WTC11 (cell line): Measurements from ENCODE around the gene FAM13C. TPM values are rescaled to one million over a fixed set of nuclear protein-coding genes. Genes with fewer than 3 reads are reported as not detected.

ENCODE experiments used
- ATAC-seq: fragments of 200-7000 bp; cut with Tn5 transposase; 2 replicates; pipeline ENCODE4 v1.10.0; 2021; ENCODE audit warnings: mild to moderate bottlenecking, moderate library complexity
- CTCF ChIA-PET: fragments of 300-600 bp; sonication (Branson Sonifier 250); formaldehyde crosslinking; loops from one replicate; lab custom pipeline; 2021; ENCODE audit warnings: antibody characterized with exemption; lab: Charles Lee
- POLR2A ChIA-PET: fragments of 350-600 bp; sonication (Branson Sonifier 250); formaldehyde crosslinking; loops from one replicate; lab custom pipeline; 2021; ENCODE audit warnings: antibody characterized with exemption; lab: Charles Lee
- DNase-seq: peaks from one replicate; pipeline ENCODE4 v3.0.0; 2021; ENCODE audit warnings: low spot score
- H3K27ac Mint-ChIP-seq: 2 replicates; pipeline ENCODE4 v1.8.0; 2021; ENCODE audit warnings: mixed read lengths
- H3K27me3 Mint-ChIP-seq: 2 replicates; pipeline ENCODE4 v1.8.0; 2021; ENCODE audit warnings: low read depth, mild to moderate bottlenecking, moderate library complexity, mixed read lengths
- H3K36me3 Mint-ChIP-seq: 2 replicates; pipeline ENCODE4 v1.8.0; 2021; ENCODE audit warnings: mixed read lengths
- H3K4me1 Mint-ChIP-seq: 2 replicates; pipeline ENCODE4 v1.8.0; 2022; ENCODE audit warnings: mixed read lengths
- H3K4me3 Mint-ChIP-seq: 2 replicates; pipeline ENCODE4 v1.8.0; 2021; ENCODE audit warnings: mild to moderate bottlenecking, moderate library complexity, mixed read lengths
- H3K9me3 Mint-ChIP-seq: 2 replicates; pipeline ENCODE4 v1.8.0; 2021; ENCODE audit warnings: mixed read lengths
- CREM ChIP-seq: sonication (generic); formaldehyde crosslinking; IDR thresholded peaks from 2 replicates; pipeline ENCODE4 v1.8.1; 2022; ENCODE audit warnings: mild to moderate bottlenecking, missing genetic modification reagents, moderate library complexity
- ELF4 ChIP-seq: sonication (generic); formaldehyde crosslinking; IDR thresholded peaks from 2 replicates; pipeline ENCODE4 v1.8.1; 2022; ENCODE audit warnings: low read depth, mild to moderate bottlenecking, moderate library complexity, missing genetic modification reagents
- FOXJ3 ChIP-seq: sonication (generic); formaldehyde crosslinking; IDR thresholded peaks from 2 replicates; pipeline ENCODE4 v1.9.0; 2021; ENCODE audit warnings: missing genetic modification reagents, mild to moderate bottlenecking, borderline replicate concordance
- FOXK1 ChIP-seq: sonication (generic); formaldehyde crosslinking; IDR thresholded peaks from 2 replicates; pipeline ENCODE4 v1.8.0; 2022; ENCODE audit warnings: mild to moderate bottlenecking, moderate library complexity, missing genetic modification reagents
- GABPB1 ChIP-seq: sonication (generic); formaldehyde crosslinking; IDR thresholded peaks from 2 replicates; pipeline ENCODE4 v1.8.1; 2023; ENCODE audit warnings: mild to moderate bottlenecking, missing genetic modification reagents
- HMGA2 ChIP-seq: fragments of 250-450 bp; sonication (Bioruptor Pico); IDR thresholded peaks from 2 replicates; pipeline ENCODE4 v1.4.0; 2021; ENCODE audit warnings: mild to moderate bottlenecking, moderate library complexity
- JAZF1 ChIP-seq: fragments of 250-450 bp; sonication (Bioruptor Pico); IDR thresholded peaks from 2 replicates; pipeline ENCODE4 v1.9.0; 2021; ENCODE audit warnings: moderate library complexity, mild to moderate bottlenecking, inconsistent platforms
- MXD4 ChIP-seq: fragments of 250-450 bp; sonication (Bioruptor Pico); IDR thresholded peaks from 2 replicates; pipeline ENCODE4 v1.8.0; 2021; ENCODE audit warnings: mild to moderate bottlenecking, moderate library complexity, borderline replicate concordance
- NR2C2 ChIP-seq: sonication (generic); formaldehyde crosslinking; IDR thresholded peaks from 2 replicates; pipeline ENCODE4 v1.8.0; 2022; ENCODE audit warnings: mild to moderate bottlenecking, missing genetic modification reagents
- NR3C1 ChIP-seq: sonication (generic); formaldehyde crosslinking; conservative IDR thresholded peaks from 2 replicates; pipeline ENCODE4 v1.8.1; 2023; ENCODE audit warnings: low read depth, mild to moderate bottlenecking, missing genetic modification reagents
- RELA ChIP-seq: sonication (generic); formaldehyde crosslinking; IDR thresholded peaks from 2 replicates; pipeline ENCODE4 v1.8.1; 2022; ENCODE audit warnings: missing genetic modification reagents, mild to moderate bottlenecking, borderline replicate concordance
- SOX15 ChIP-seq: fragments of 250-450 bp; sonication (Bioruptor Pico); IDR thresholded peaks from 2 replicates; pipeline ENCODE4 v1.9.0; 2021; ENCODE audit warnings: mild to moderate bottlenecking
- TEAD4 ChIP-seq: sonication (generic); formaldehyde crosslinking; IDR thresholded peaks from 2 replicates; pipeline ENCODE4 v1.8.0; 2022; ENCODE audit warnings: mild to moderate bottlenecking, missing genetic modification reagents
- ZBTB21 ChIP-seq: sonication (generic); formaldehyde crosslinking; IDR thresholded peaks from 2 replicates; pipeline ENCODE4 v1.8.1; 2023; ENCODE audit warnings: mild to moderate bottlenecking, missing genetic modification reagents, borderline replicate concordance
- ZNF219 ChIP-seq: sonication (generic); formaldehyde crosslinking; IDR thresholded peaks from 2 replicates; pipeline ENCODE4 v1.8.0; 2023; ENCODE audit warnings: missing genetic modification reagents, mild to moderate bottlenecking, borderline replicate concordance
- ZNF396 ChIP-seq: fragments of 250-450 bp; sonication (Bioruptor Pico); IDR thresholded peaks from 2 replicates; pipeline ENCODE4 v1.8.0; 2021; ENCODE audit warnings: mild to moderate bottlenecking, moderate library complexity, borderline replicate concordance
- total RNA-seq: library from RNA; stranded (reverse); gene quantifications from 3 replicates; pipeline ENCODE4 v1.2.3, GENCODE V29; 2021
- TF ChIP-seq, protein P1 (sequence below): fragments of 250-450 bp; sonication (Bioruptor Pico); conservative IDR thresholded peaks from 2 replicates; pipeline ENCODE4 v1.9.0; 2021; ENCODE audit warnings: mild to moderate bottlenecking
- TF ChIP-seq, protein P2 (sequence below): sonication (generic); formaldehyde crosslinking; IDR thresholded peaks from 2 replicates; pipeline ENCODE4 v1.8.1; 2023; ENCODE audit warnings: mild to moderate bottlenecking, missing genetic modification reagents
- TF ChIP-seq, protein P3 (sequence below): sonication (generic); formaldehyde crosslinking; IDR thresholded peaks from 2 replicates; pipeline ENCODE4 v1.8.0; 2023; ENCODE audit warnings: mild to moderate bottlenecking, missing genetic modification reagents
- TF ChIP-seq, protein P4 (sequence below): fragments of 250-450 bp; sonication (Bioruptor Pico); IDR thresholded peaks from 2 replicates; pipeline ENCODE4 v1.9.0; 2021; ENCODE audit warnings: mild to moderate bottlenecking
- TF ChIP-seq, protein P5 (sequence below): fragments of 250-450 bp; sonication (Bioruptor Pico); IDR thresholded peaks from 2 replicates; pipeline ENCODE4 v1.9.0; 2021; ENCODE audit warnings: moderate library complexity, mild to moderate bottlenecking, inconsistent platforms, borderline replicate concordance
- TF ChIP-seq, protein P6 (sequence below): fragments of 250-450 bp; sonication (Bioruptor Pico); IDR thresholded peaks from 2 replicates; pipeline ENCODE4 v1.8.0; 2021; ENCODE audit warnings: mild to moderate bottlenecking
- TF ChIP-seq, protein P7 (sequence below): fragments of 250-450 bp; sonication (Bioruptor Pico); IDR thresholded peaks from 2 replicates; pipeline ENCODE4 v1.9.0; 2021; ENCODE audit warnings: mild to moderate bottlenecking

FAM13C gene
- total RNA-seq, 1 experiment from 2014 or later = 1.5 TPM

DNA sequence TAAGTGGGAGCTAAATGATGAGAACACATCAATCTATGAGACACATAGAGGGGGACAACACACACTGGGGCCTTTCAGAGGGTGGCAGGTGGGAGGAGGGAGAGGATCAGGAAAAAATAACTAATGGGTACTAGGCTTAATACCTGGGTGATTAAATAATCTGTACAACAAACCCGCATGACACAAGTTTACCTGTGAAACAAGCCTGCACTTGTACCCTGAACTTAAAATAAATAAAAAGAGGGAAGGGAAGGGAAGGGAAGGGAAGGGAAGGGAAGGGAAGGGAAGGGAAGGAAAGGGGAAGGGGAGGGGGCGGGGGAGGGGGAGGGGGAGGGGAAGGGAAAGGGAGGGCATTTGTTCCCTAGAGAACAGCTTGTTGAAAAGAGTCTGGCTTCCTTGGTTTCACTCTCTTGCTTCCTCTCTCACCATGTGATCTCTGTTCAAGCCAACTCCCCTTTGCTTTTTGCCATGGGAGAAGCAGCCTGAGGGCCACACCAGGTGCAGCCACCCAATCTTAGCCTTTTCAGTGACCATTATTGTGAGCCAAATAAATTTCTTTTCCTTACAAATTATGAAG lies 57.7 kb downstream of the FAM13C start:
- H3K27me3 Mint-ChIP-seq = no peaks in the 10 kb centered on the region
- TF ChIP-seq, protein P1, sequence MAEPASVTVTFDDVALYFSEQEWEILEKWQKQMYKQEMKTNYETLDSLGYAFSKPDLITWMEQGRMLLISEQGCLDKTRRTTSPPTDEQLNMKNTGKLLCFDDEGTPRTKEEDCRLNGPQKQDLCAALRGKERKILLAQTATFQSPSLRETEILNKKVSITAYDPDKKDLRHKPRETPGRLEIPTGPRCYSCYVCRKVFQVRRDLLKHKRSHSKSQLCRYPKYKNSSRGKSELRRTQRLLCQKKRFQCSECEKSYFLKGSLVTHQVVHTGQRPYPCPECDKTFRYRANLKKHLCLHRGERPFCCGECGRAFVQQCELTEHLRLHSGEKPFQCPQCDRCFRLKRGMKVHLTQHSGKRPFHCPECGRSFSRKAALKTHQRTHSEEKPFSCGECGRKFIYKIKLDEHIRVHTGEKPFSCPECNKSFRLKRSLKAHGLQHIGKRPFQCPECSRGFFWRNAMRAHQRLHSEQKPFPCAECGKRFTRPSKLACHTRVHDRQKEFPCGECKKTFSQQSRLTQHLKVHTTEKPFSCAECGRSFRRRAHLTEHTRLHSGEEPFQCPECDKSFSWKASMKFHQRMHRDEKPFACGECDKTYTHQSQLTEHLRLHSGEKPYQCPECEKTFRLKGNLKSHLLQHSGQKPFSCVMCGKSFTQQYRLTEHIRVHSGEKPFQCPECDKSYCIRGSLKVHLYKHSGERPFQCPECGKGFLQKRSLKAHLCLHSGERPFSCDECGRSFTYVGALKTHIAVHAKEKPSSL (CRISPR knock-in tag) = no peak
- TF ChIP-seq, protein P2, sequence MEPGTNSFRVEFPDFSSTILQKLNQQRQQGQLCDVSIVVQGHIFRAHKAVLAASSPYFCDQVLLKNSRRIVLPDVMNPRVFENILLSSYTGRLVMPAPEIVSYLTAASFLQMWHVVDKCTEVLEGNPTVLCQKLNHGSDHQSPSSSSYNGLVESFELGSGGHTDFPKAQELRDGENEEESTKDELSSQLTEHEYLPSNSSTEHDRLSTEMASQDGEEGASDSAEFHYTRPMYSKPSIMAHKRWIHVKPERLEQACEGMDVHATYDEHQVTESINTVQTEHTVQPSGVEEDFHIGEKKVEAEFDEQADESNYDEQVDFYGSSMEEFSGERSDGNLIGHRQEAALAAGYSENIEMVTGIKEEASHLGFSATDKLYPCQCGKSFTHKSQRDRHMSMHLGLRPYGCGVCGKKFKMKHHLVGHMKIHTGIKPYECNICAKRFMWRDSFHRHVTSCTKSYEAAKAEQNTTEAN (CRISPR knock-in tag) = no peak
- TF ChIP-seq, protein P3, sequence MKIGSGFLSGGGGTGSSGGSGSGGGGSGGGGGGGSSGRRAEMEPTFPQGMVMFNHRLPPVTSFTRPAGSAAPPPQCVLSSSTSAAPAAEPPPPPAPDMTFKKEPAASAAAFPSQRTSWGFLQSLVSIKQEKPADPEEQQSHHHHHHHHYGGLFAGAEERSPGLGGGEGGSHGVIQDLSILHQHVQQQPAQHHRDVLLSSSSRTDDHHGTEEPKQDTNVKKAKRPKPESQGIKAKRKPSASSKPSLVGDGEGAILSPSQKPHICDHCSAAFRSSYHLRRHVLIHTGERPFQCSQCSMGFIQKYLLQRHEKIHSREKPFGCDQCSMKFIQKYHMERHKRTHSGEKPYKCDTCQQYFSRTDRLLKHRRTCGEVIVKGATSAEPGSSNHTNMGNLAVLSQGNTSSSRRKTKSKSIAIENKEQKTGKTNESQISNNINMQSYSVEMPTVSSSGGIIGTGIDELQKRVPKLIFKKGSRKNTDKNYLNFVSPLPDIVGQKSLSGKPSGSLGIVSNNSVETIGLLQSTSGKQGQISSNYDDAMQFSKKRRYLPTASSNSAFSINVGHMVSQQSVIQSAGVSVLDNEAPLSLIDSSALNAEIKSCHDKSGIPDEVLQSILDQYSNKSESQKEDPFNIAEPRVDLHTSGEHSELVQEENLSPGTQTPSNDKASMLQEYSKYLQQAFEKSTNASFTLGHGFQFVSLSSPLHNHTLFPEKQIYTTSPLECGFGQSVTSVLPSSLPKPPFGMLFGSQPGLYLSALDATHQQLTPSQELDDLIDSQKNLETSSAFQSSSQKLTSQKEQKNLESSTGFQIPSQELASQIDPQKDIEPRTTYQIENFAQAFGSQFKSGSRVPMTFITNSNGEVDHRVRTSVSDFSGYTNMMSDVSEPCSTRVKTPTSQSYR (CRISPR knock-in tag) = no peak
- no peak for TF ChIP-seq ZNF219 (CRISPR knock-in tag)
- no peak for TF ChIP-seq NR3C1 (CRISPR knock-in tag)
- TF ChIP-seq FOXK1 (CRISPR knock-in tag) = no peak
- TF ChIP-seq HMGA2 (CRISPR knock-in tag) = no peak
- TF ChIP-seq, protein P4, sequence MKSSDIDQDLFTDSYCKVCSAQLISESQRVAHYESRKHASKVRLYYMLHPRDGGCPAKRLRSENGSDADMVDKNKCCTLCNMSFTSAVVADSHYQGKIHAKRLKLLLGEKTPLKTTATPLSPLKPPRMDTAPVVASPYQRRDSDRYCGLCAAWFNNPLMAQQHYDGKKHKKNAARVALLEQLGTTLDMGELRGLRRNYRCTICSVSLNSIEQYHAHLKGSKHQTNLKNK = no peak
- TF ChIP-seq JAZF1 (CRISPR knock-in tag) = no peak
- no peak for TF ChIP-seq MXD4 (CRISPR knock-in tag)
- TF ChIP-seq GABPB1 (CRISPR knock-in tag) = no peak
- no peak for TF ChIP-seq TEAD4 (CRISPR knock-in tag)
- no peak for TF ChIP-seq ZNF396
- no peak for TF ChIP-seq RELA (CRISPR knock-in tag)
- TF ChIP-seq, protein P5, sequence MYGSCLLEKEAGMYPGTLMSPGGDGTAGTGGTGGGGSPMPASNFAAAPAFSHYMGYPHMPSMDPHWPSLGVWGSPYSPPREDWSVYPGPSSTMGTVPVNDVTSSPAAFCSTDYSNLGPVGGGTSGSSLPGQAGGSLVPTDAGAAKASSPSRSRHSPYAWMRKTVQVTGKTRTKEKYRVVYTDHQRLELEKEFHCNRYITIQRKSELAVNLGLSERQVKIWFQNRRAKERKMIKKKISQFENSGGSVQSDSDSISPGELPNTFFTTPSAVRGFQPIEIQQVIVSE (CRISPR knock-in tag) = no peak
- TF ChIP-seq, protein P6, sequence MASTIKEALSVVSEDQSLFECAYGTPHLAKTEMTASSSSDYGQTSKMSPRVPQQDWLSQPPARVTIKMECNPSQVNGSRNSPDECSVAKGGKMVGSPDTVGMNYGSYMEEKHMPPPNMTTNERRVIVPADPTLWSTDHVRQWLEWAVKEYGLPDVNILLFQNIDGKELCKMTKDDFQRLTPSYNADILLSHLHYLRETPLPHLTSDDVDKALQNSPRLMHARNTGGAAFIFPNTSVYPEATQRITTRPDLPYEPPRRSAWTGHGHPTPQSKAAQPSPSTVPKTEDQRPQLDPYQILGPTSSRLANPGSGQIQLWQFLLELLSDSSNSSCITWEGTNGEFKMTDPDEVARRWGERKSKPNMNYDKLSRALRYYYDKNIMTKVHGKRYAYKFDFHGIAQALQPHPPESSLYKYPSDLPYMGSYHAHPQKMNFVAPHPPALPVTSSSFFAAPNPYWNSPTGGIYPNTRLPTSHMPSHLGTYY (CRISPR knock-in tag) = no peak
- TF ChIP-seq SOX15 (CRISPR knock-in tag) = no peak
- TF ChIP-seq, all 79 proteins: peak for 0
- POLR2A ChIA-PET = no interaction called here
- DNase-seq (no peak), ATAC-seq (no peak)
- H3K4me3 Mint-ChIP-seq = no peak overlapping the region
- no peaks in the 10 kb centered on the region for H3K9me3 Mint-ChIP-seq
- CTCF ChIA-PET = no interaction called here
- H3K27ac Mint-ChIP-seq = no peak overlapping the region
- peaks cover 14% of the 10 kb centered on the region for H3K4me1 Mint-ChIP-seq
- H3K36me3 Mint-ChIP-seq = no peaks in the 10 kb centered on the region

DNA sequence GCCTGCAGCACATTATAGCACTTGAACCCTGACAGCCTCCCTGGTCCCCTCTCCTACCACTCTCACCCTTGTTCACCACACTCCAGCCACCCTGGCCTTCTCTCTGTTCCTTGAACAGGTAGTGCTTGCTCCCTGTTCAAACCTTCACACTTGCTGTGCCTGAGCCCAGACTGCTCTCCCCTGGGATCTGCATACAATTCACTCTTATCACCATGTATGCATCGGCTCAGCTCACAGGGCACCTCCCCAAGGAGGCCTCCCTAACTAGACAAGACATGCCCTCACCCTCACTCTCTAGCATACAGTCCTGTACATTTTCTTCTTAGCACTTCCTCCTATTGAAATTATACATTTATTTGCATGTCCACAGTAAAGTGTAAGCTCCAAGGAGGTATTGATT lies 59.3 kb downstream of the FAM13C start:
- Mint-ChIP-seq H3K9me3 (no peaks in the 10 kb centered on the region), H3K27me3 (no peaks in the 10 kb centered on the region), H3K27ac (0 out of 2 replicates have a peak overlapping the region, but pooled peaks have one; percentile 36), H3K4me3 (no peak overlapping the region), H3K4me1 (peaks cover 14% of the 10 kb centered on the region), H3K36me3 (no peaks in the 10 kb centered on the region)
- ATAC-seq (peak; percentile 57; the same call in 1 of the 2 replicates), DNase-seq (no peak)
- ChIA-PET CTCF (no interaction called here), POLR2A (no interaction called here)
- TF ChIP-seq, protein P4 = no peak
- no peak for TF ChIP-seq FOXJ3 (CRISPR knock-in tag)
- TF ChIP-seq ELF4 (CRISPR knock-in tag) = no peak
- TF ChIP-seq, protein P7, sequence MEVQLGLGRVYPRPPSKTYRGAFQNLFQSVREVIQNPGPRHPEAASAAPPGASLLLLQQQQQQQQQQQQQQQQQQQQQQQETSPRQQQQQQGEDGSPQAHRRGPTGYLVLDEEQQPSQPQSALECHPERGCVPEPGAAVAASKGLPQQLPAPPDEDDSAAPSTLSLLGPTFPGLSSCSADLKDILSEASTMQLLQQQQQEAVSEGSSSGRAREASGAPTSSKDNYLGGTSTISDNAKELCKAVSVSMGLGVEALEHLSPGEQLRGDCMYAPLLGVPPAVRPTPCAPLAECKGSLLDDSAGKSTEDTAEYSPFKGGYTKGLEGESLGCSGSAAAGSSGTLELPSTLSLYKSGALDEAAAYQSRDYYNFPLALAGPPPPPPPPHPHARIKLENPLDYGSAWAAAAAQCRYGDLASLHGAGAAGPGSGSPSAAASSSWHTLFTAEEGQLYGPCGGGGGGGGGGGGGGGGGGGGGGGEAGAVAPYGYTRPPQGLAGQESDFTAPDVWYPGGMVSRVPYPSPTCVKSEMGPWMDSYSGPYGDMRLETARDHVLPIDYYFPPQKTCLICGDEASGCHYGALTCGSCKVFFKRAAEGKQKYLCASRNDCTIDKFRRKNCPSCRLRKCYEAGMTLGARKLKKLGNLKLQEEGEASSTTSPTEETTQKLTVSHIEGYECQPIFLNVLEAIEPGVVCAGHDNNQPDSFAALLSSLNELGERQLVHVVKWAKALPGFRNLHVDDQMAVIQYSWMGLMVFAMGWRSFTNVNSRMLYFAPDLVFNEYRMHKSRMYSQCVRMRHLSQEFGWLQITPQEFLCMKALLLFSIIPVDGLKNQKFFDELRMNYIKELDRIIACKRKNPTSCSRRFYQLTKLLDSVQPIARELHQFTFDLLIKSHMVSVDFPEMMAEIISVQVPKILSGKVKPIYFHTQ (CRISPR knock-in tag) = no peak
- no peak for TF ChIP-seq ZBTB21 (CRISPR knock-in tag)
- TF ChIP-seq JAZF1 (CRISPR knock-in tag) = no peak
- TF ChIP-seq CREM (CRISPR knock-in tag) = no peak
- no peak for TF ChIP-seq NR2C2 (CRISPR knock-in tag)
- no peak for TF ChIP-seq TEAD4 (CRISPR knock-in tag)
- no peak for TF ChIP-seq ZNF219 (CRISPR knock-in tag)
